Measurements from ENCODE around the gene C1orf167. TPM values are rescaled to one million over a fixed set of nuclear protein-coding genes. Genes with fewer than 3 reads are reported as not detected.

The C1orf167 gene
- total RNA-seq, 3 donors from 2014 or later, result 0.60 TPM; not detected in 2

GRCh38 chr1:11782127-11782708, 20.2 kb downstream of the C1orf167 start:
- H3K36me3 ChIP-seq (ENCODE audit: low read depth), result no peaks in the 10 kb centered on the region
- no peak for TF ChIP-seq CTCF (IDR thresholded peaks at IDR 0.05)
- H3K4me1 ChIP-seq (ENCODE audit: low read depth), result peaks cover 7% of the 10 kb centered on the region
- no peak for ATAC-seq
- intact Hi-C loops (cut with DNase I, micrococcal nuclease), result no loop called here
- no peak for DNase-seq
- no peak overlapping the region for H3K4me3 ChIP-seq
- no peaks in the 10 kb centered on the region for H3K9me3 ChIP-seq

GRCh38 chr1:11783556-11783955, 21.6 kb downstream of the C1orf167 start:
- TF ChIP-seq CTCF (IDR thresholded peaks at IDR 0.05), result no peak
- intact Hi-C loops (cut with DNase I, micrococcal nuclease), result no loop called here
- H3K4me3 ChIP-seq, result no peak overlapping the region
- H3K9me3 ChIP-seq, result no peaks in the 10 kb centered on the region
- H3K36me3 ChIP-seq (ENCODE audit: low read depth), result no peaks in the 10 kb centered on the region
- H3K4me1 ChIP-seq (ENCODE audit: low read depth), result peaks cover 19% of the 10 kb centered on the region
- no peak for DNase-seq
- ATAC-seq, result no peak

GRCh38 chr1:11784256-11784992, 22.4 kb downstream of the C1orf167 start:
- DNase-seq (peak in 2 of 3 donors; percentile 28 to 49), ATAC-seq (no peak)
- Histone ChIP-seq H3K4me3 (no peak overlapping the region), H3K36me3 (ENCODE audit: low read depth) (no peaks in the 10 kb centered on the region), H3K4me1 (ENCODE audit: low read depth) (peaks cover 25% of the 10 kb centered on the region), H3K9me3 (no peaks in the 10 kb centered on the region)
- TF ChIP-seq CTCF (IDR thresholded peaks at IDR 0.05), result no peak
- intact Hi-C loops (cut with DNase I, micrococcal nuclease), result no loop called here

GRCh38 chr1:11784993-11785769, 23.2 kb downstream of the C1orf167 start:
- Histone ChIP-seq H3K36me3 (ENCODE audit: low read depth) (no peaks in the 10 kb centered on the region), H3K4me3 (no peak overlapping the region), H3K9me3 (no peaks in the 10 kb centered on the region), H3K4me1 (ENCODE audit: low read depth) (peaks cover 25% of the 10 kb centered on the region)
- ATAC-seq, result peak; percentile 70
- TF ChIP-seq CTCF (IDR thresholded peaks at IDR 0.05), result peak; percentile 68
- intact Hi-C loops (cut with DNase I, micrococcal nuclease), result no loop called here
- DNase-seq, result peak; percentile 72 to 79 (median 79)

GRCh38 chr1:11786168-11786567, 24.2 kb downstream of the C1orf167 start:
- Histone ChIP-seq H3K4me3 (no peak overlapping the region), H3K4me1 (ENCODE audit: low read depth) (peaks cover 28% of the 10 kb centered on the region), H3K9me3 (no peaks in the 10 kb centered on the region), H3K36me3 (ENCODE audit: low read depth) (no peaks in the 10 kb centered on the region)
- no peak for TF ChIP-seq CTCF (IDR thresholded peaks at IDR 0.05)
- peak in 1 of 3 donors; percentile 16 for DNase-seq
- ATAC-seq, result no peak
- intact Hi-C loops (cut with DNase I, micrococcal nuclease), result no loop called here
